Kidney (tissue), 14 donors: ENCODE data around the gene RPTOR. TPM values are rescaled to one million over a fixed set of nuclear protein-coding genes. Genes with fewer than 3 reads are reported as not detected.
A peak's percentile ranks its signal among the peaks of the same experiment; 100 is the strongest.

Experiments used
- DNase-seq, 5 donors: peaks; one replicate each; pipeline ENCODE4 v3.0.0-alpha.2; 2013 to 2020
- FAIRE-seq: peaks from 2 replicates; lab custom pipeline; 2012; peaks lifted over from hg19 to GRCh38; lab: Jason Lieb, UNC
- H3K27ac ChIP-seq, 2 donors: one replicate each; pipeline ENCODE4 v1.7.0; 2013; ENCODE audit warnings: low read depth in 2 of 2, low read length in 2 of 2, inconsistent platforms in 1 of 2
- H3K27me3 ChIP-seq: one replicate; pipeline ENCODE4 v1.7.1; 2013; ENCODE audit warnings: low read length, inconsistent platforms; ENCODE audit not compliant: control insufficient read depth, insufficient read depth
- H3K36me3 ChIP-seq, 3 donors: one replicate each; pipeline versions ENCODE4 v1.7.0 to v1.7.1; 2013; ENCODE audit warnings: low read length in 3 of 3, control low read depth in 1 of 3, inconsistent platforms in 1 of 3; ENCODE audit not compliant: insufficient read depth in 3 of 3, control insufficient read depth in 2 of 3
- H3K4me1 ChIP-seq, 3 donors: one replicate each; pipeline versions ENCODE4 v1.7.0 to v1.7.1; 2013; ENCODE audit warnings: low read length in 3 of 3, inconsistent platforms in 1 of 3, low read depth in 1 of 3; ENCODE audit not compliant: control insufficient read depth in 2 of 3, insufficient read depth in 2 of 3
- H3K4me3 ChIP-seq, 3 donors: one replicate each; pipeline versions ENCODE4 v1.7.0 to v1.8.1; 2013; ENCODE audit warnings: low read length in 3 of 3, control low read depth in 1 of 3, inconsistent platforms in 1 of 3
- H3K9ac ChIP-seq, 3 donors: one replicate each; pipeline versions ENCODE4 v1.7.0 to v1.7.1; 2013; ENCODE audit warnings: low read length in 3 of 3, control low read depth in 1 of 3, inconsistent platforms in 1 of 3
- H3K9me3 ChIP-seq, 3 donors: one replicate each; pipeline versions ENCODE4 v1.7.0 to v1.7.1; 2013; ENCODE audit warnings: low read length in 3 of 3, control low read depth in 1 of 3, inconsistent platforms in 1 of 3; ENCODE audit not compliant: control insufficient read depth in 2 of 3, insufficient read depth in 1 of 3
- intact Hi-C: fragments of 100-400 bp; cut with DNase I; formaldehyde crosslinking; loops from one replicate; pipeline ENCODE4 v1.11.1; 2022
- polyA plus RNA-seq: library from polyadenylated mRNA; stranded (reverse); fragments of 350-450 nt; fragmentation: Illumina TruSeq; extraction: RNeasy Lipid Tissue Mini Kit (QIAGEN cat#74804); gene quantifications from one replicate; pipeline ENCODE4 v1.2.3, GENCODE V29; 2014; ENCODE audit warnings: low read depth, low replicate concordance; ENCODE audit not compliant: insufficient read depth
- total RNA-seq: library from RNA; stranded (reverse); fragmentation: NEBNext Ultra II Directional; extraction: Animal tissue kit (Norgen Biotek cat#: 25700); gene quantifications from one replicate; pipeline ENCODE4 v1.2.1, GENCODE V29; 2021
- TF ChIP-seq, protein P1 (sequence below): IDR thresholded peaks from 3 replicates; pipeline ENCODE4 v1.5.1; 2012; ENCODE audit warnings: mild to moderate bottlenecking, moderate library complexity, borderline replicate concordance; ENCODE audit not compliant: insufficient read depth; ENCODE audit errors: extremely low read depth
- donor health status: control.
- donor health status: control.
- donor health status: control.
- donor health status: control.
- donor health status: control.
- donor health status: DM: yes; HTN: yes; CAD: no.
- donor health status: Normal renal cell carcinoma (clear cell type).

Gene RPTOR
- total and polyA plus RNA-seq, 2 donors from 2014 or later, result 5.5 to 37.6 TPM

DNA sequence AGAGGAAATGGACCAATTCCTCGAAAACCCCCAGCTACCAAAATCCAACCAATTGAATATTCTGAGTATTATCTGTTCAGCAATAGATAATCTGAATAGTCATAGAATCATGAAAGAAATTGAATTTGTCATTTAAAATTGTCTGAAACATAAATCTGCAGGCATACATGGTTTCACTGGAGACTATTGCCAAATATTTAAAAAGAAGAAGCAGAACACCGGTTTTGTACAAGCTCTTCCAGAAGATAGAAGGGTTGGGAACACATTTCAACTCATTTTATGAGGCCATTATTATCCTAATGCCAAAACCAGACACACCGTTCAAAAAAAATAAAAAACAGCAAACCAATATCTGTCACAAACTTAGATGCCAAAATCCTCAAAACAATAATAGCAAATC, 195.5 kb downstream of the RPTOR start:
- TF ChIP-seq, protein P1, sequence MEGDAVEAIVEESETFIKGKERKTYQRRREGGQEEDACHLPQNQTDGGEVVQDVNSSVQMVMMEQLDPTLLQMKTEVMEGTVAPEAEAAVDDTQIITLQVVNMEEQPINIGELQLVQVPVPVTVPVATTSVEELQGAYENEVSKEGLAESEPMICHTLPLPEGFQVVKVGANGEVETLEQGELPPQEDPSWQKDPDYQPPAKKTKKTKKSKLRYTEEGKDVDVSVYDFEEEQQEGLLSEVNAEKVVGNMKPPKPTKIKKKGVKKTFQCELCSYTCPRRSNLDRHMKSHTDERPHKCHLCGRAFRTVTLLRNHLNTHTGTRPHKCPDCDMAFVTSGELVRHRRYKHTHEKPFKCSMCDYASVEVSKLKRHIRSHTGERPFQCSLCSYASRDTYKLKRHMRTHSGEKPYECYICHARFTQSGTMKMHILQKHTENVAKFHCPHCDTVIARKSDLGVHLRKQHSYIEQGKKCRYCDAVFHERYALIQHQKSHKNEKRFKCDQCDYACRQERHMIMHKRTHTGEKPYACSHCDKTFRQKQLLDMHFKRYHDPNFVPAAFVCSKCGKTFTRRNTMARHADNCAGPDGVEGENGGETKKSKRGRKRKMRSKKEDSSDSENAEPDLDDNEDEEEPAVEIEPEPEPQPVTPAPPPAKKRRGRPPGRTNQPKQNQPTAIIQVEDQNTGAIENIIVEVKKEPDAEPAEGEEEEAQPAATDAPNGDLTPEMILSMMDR, result no peak

DNA sequence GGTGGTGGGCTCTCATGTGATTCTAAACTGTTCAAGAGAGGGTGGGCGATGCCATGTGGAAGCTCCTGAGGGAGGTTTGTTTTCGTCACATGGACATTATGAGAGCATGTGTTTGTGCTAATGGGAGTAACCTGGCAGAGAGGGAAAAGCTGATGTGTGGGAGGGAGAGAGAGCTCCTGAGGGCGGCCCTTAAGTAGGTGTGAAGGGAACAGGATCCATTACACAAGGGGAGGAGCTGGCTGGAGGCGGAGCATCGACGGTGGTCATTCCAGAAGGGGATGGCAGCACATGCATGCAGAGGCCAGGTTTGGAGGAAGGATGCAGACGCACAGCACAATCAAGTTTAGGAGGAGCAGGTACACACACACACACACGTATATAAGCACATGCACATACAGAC, 197.5 kb downstream of the RPTOR start:
- no peak for FAIRE-seq
- no peaks in the 10 kb centered on the region for H3K9me3 ChIP-seq
- H3K27me3 ChIP-seq, result no peaks in the 10 kb centered on the region

More for the DNA sequence above, 195.5 kb downstream of the RPTOR start:
- Histone ChIP-seq H3K4me1 (peaks cover 0 to 9% (median 0%) of the 10 kb centered on the region in 3 donors), H3K36me3 (peaks cover 3 to 5% (median 3%) of the 10 kb centered on the region in 3 donors), H3K27ac (no peak overlapping the region), H3K27me3 (no peaks in the 10 kb centered on the region), H3K9ac (no peak overlapping the region), H3K9me3 (no peaks in the 10 kb centered on the region), H3K4me3 (no peak overlapping the region)
- FAIRE-seq, result no peak
- no peak for DNase-seq
- intact Hi-C loops, result no loop called here

DNA sequence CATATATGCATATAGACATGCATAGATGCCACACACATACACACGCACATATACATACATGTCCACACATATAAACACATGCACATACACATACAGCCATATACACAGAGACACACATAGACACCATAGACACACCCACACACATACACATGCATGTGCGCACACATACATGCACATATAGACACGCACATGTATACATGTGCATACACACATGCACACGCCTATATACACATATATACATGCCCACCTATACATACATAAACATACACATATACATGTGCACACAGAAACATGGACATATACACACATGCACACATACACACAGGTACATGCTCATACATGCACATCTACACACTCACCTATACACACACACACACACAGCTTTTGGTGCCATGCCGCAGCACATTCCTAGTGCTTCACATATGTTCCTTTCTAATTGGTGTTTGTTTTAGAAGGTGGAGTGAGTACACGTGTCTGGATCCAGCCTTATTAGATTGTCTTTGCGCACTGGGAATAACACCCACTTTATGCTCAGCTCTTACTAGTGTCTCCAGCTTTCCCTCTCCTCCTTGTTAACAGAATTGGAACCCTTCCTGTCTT, 198.0 kb downstream of the RPTOR start:
- TF ChIP-seq, protein P1, result no peak
- no peak overlapping the region for H3K4me3 ChIP-seq

More for the DNA sequence above, 197.5 kb downstream of the RPTOR start:
- intact Hi-C loops, result no loop called here
- TF ChIP-seq, protein P1, result no peak
- Histone ChIP-seq H3K4me3 (no peak overlapping the region), H3K27ac (no peak overlapping the region), H3K4me1 (peaks cover 0 to 9% (median 0%) of the 10 kb centered on the region in 3 donors), H3K36me3 (peaks cover 0 to 5% (median 3%) of the 10 kb centered on the region in 3 donors), H3K9ac (no peak overlapping the region)
- peak in 4 of 5 donors; percentile 55 to 68 (median 60) for DNase-seq

More for the DNA sequence above, 198.0 kb downstream of the RPTOR start:
- H3K9me3 ChIP-seq, result no peaks in the 10 kb centered on the region
- peaks cover 0 to 9% (median 0%) of the 10 kb centered on the region in 3 donors for H3K4me1 ChIP-seq
- intact Hi-C loops, result no loop called here
- H3K36me3 ChIP-seq, result peaks cover 0 to 5% (median 3%) of the 10 kb centered on the region in 3 donors
- FAIRE-seq (no peak), DNase-seq (peak in 1 of 5 donors; percentile 18)
- no peak overlapping the region for H3K9ac ChIP-seq
- H3K27me3 ChIP-seq, result no peaks in the 10 kb centered on the region
- peak overlapping the region in 1 of 2 donors; percentile 26 for H3K27ac ChIP-seq
